ENCODE measurements around the gene OSBPL1A.

DNA sequence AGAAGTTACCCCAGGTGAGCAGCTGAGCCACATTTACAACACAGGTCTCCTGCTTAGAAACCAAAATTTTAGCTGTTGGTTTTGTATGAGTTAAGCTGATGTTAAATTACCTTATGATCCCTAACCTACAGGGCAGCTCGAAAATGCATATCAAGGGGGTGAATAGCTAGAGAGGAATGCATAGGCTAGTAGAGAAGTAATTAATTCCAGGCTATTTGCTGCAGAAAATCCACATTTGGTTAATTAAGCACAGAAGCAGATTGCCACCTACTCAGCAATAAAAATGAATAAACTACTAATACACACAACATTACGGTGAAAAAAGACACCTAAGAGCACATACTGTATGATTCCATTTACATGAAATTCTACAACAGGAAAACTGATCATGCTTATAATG, 91.4 kb downstream of the OSBPL1A start:
- TF ChIP-seq SUZ12 (IDR thresholded peaks at IDR 0.05; ENCODE audit: extremely low read depth, insufficient read depth, insufficient read length) (no peak), ZNF274 (IDR thresholded peaks at IDR 0.05; ENCODE audit: low read depth, low read length) (no peak), YY1 (IDR thresholded peaks at IDR 0.05; ENCODE audit: insufficient read depth, insufficient read length) (no peak)
